ENCODE results near the gene FGF19.

FGF19 gene

DNA sequence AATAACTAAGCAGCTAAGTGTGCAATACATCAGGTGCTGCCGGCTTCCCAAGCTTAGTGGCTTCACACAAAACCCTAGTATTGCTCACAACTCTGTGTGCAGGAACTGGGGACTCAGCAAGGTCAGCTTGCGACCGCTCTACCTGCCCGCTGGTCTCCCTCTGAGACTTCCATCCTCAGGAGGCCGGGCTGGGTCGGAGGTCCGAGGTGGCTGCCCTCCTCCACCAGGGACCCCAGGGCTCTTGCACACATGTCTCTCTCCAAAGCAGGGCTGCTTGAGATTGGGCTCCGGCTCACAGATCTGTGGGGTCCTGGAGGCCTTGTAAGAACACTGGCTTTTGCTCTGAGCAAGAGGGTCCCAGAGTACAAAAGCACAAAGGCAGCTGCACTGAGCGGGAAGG, 25.4 kb upstream of the FGF19 start:
- Mint-ChIP-seq H3K9me3 (peaks cover 6% of the 10 kb centered on the region), H3K27ac (no peak overlapping the region), H3K27me3 (peaks cover 34% of the 10 kb centered on the region), H3K4me1 (ENCODE audit: low read depth) (no peaks in the 10 kb centered on the region), H3K4me3 (no peak overlapping the region), H3K36me3 (ENCODE audit: low read depth) (no peaks in the 10 kb centered on the region)

DNA sequence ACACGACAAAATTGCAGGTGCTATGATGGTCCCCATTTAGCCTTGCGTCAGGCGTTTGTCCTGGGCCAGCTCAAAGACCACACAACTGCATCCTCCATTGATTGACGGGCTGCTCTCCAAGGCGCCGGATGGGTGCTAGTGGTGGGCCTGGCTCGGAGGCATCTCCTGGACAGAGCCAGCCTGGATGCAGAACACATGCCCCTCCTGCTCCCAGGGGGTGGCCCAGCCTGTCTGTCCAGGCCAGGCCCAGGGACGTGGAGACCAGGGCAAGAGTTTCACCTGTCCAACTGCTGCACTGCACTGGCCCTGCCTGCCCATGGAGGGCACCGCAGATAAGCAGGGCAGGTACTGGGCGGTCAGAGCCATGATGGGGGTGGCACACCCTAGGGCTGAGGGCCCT, 23.4 kb upstream of the FGF19 start:
- Mint-ChIP-seq H3K9me3 (no peaks in the 10 kb centered on the region), H3K36me3 (ENCODE audit: low read depth) (no peaks in the 10 kb centered on the region), H3K4me3 (no peak overlapping the region), H3K4me1 (ENCODE audit: low read depth) (no peaks in the 10 kb centered on the region), H3K27ac (no peak overlapping the region), H3K27me3 (peaks cover 44% of the 10 kb centered on the region)

DNA sequence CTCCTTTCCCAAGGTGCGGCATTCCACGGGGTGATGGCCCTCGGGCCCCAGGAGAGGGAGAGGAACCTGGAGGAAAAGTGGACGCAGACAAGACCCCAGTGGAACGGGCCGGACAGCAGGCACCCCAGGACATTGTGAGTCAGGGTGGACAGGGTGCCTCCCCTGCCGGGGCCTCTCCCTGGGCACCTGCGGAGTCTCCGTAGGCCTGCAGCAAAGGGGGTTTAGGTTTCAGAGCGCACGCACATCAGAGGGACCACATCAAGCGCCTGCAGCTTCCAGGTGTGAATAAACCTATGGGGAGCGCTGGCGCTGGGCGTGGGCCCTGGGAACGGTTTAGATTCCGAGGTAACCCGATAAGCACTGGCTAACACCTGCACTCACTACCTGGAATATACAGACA, 22.7 kb upstream of the FGF19 start:
- H3K9me3 Mint-ChIP-seq, result no peaks in the 10 kb centered on the region
- no peaks in the 10 kb centered on the region for H3K36me3 Mint-ChIP-seq (ENCODE audit: low read depth)
- no peaks in the 10 kb centered on the region for H3K4me1 Mint-ChIP-seq (ENCODE audit: low read depth)
- H3K4me3 Mint-ChIP-seq, result no peak overlapping the region
- no peak overlapping the region for H3K27ac Mint-ChIP-seq
- H3K27me3 Mint-ChIP-seq, result peaks cover 44% of the 10 kb centered on the region

DNA sequence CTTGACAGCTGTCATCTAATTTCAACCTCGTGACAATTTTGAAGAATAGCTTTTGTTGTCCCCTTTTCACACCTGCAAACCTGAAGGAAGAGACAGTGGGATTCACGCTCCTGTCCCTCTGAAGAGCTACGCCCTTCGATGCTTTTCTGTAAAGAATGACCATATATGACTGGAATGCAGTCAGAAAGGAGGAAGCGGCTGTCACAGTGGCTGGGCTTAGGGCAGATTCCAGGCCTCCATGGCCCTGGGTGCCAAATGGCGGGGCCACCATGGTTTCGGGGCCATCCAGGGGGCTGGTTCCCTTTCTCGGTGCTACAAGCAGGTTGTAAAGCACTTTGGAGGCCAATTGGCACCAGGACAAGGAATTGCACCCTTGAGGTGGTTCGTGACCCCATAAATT, 22.2 kb upstream of the FGF19 start:
- no peak overlapping the region for H3K27ac Mint-ChIP-seq

DNA sequence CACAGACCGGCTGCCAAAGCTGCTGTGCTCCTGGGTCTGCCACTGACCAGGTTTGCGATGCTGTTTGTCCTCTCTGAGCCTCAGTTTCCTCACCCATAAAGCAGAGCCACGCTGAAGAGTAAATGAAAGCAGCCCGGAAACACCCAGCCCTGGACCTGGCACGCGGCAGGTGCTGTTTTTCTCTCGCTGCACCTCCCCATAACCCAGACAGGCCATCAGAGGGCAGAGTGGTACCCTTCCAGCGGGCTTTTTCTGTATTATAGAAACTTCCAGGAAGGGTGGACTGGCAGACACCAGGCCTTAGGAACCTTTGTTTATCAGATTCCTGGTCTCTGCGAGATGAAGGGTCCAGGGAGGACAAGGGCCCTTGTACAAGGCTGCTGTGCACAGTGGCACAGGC, 17.9 kb upstream of the FGF19 start:
- Mint-ChIP-seq H3K4me1 (ENCODE audit: low read depth) (no peaks in the 10 kb centered on the region), H3K27me3 (peaks cover 57% of the 10 kb centered on the region), H3K36me3 (ENCODE audit: low read depth) (no peaks in the 10 kb centered on the region), H3K27ac (no peak overlapping the region), H3K9me3 (no peaks in the 10 kb centered on the region), H3K4me3 (no peak overlapping the region)

More for the DNA sequence above, 22.2 kb upstream of the FGF19 start:
- Mint-ChIP-seq H3K36me3 (ENCODE audit: low read depth) (no peaks in the 10 kb centered on the region), H3K4me3 (no peak overlapping the region), H3K27me3 (peaks cover 47% of the 10 kb centered on the region), H3K9me3 (no peaks in the 10 kb centered on the region), H3K4me1 (ENCODE audit: low read depth) (no peaks in the 10 kb centered on the region)

DNA sequence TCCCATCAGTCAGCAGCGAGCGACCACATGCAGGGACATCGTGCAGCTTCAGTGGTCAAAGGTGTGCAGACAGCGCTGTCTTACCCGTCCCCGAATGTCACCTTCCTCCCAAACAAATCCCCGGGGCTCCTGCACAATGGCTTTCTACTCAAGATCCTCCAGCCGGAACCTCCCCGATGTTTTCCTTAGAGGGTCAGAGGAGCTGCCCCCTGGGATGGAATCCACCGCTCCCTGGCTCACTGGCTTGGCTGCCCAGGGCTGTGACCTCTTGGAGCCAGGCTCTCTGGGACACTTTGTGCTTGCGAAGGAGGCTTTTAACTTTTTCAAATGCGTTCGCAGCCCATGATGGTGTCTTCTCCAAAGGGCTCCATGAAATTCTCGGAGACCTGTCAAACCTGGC, 17.3 kb upstream of the FGF19 start:
- no peaks in the 10 kb centered on the region for H3K9me3 Mint-ChIP-seq
- H3K27me3 Mint-ChIP-seq, result peaks cover 56% of the 10 kb centered on the region
- no peaks in the 10 kb centered on the region for H3K4me1 Mint-ChIP-seq (ENCODE audit: low read depth)
- H3K36me3 Mint-ChIP-seq (ENCODE audit: low read depth), result no peaks in the 10 kb centered on the region
- H3K4me3 Mint-ChIP-seq, result no peak overlapping the region
- no peak overlapping the region for H3K27ac Mint-ChIP-seq

DNA sequence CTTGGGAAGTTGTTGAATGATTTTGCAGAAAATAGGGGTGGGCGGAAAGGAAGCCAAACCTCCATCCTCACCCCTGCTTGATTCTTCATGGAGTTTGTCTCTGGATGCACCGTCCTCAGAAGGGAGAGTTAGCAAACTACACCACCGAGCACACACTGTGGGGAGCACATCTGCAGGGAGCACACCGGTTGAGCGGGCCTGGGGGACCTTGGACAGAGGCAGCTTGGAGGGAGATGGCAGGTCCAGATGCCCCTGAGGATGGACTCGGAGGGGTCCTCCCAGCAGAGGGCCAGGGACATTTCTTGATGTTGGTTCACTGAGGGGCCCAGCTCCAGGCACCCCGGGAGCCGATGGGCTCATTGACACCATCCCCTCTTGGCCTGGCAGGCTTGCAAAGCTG, 15.1 kb upstream of the FGF19 start:
- no peak overlapping the region for H3K4me3 Mint-ChIP-seq
- no peaks in the 10 kb centered on the region for H3K36me3 Mint-ChIP-seq (ENCODE audit: low read depth)
- H3K9me3 Mint-ChIP-seq, result no peaks in the 10 kb centered on the region
- H3K4me1 Mint-ChIP-seq (ENCODE audit: low read depth), result no peaks in the 10 kb centered on the region
- no peak overlapping the region for H3K27ac Mint-ChIP-seq
- H3K27me3 Mint-ChIP-seq, result peaks cover 43% of the 10 kb centered on the region

DNA sequence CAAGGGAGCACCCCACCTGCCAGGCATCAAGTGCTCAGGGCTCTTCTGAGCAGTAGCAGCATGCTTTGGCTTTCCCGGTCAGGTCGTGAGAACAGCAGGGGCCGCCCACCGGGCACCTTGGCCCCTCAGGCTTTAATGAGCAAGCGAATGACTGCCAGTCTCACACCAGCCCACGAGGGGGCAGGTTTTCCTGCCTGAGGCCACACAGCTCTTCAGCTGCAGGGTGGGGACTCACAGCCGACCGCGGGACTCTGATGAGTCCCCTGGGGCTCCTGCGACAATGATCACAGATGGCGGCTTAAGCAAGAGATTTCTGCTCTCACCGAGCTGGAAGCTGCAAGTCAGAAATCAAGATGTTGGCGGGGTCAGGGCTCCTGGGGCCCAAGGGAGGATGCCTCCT, 14.3 kb upstream of the FGF19 start:
- H3K36me3 Mint-ChIP-seq (ENCODE audit: low read depth), result no peaks in the 10 kb centered on the region
- H3K27me3 Mint-ChIP-seq, result peaks cover 39% of the 10 kb centered on the region
- H3K4me1 Mint-ChIP-seq (ENCODE audit: low read depth), result no peaks in the 10 kb centered on the region
- no peak overlapping the region for H3K4me3 Mint-ChIP-seq
- H3K27ac Mint-ChIP-seq, result no peak overlapping the region
- H3K9me3 Mint-ChIP-seq, result no peaks in the 10 kb centered on the region

DNA sequence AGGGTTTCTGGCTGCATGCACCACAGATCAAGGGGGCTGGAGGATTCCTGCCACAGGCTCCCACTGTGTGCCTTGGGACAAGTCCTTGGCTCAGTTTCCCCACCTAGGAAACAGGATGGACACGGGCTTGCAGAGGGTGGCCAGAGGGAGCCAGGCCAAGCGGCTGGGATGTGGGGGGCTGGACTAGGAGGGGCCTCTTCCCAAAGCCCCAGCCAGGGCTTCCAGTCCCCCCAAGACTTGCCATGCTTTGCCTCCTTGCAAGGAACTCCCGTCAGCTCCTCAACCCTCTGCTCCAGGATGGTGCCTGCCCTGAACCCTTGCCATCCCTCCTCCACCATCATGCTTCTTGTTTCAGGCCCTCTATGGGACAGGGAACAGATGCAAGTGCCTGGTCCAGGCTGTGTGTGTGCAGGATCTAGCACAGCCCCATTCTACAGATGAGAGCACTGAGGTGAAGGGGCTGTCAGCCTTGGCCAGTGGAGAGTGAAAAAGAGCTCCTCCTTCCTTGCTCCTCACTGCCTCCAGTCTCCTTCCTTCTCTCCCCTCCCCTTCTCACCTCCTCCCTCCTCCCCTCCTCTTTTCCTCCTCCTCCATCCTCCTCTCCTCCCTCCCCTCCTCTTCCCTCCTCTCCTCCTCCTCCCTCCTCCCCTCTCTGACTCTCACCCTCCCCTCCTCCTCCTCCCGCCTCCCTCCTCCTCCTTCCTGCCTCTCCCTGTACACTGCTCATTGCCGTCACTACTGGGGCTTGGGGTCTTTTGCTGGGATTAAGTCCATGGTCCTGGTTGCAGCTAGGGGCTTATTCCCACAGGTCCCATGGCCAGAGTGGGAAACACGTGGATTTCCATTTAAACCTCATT, 13.3 kb upstream of the FGF19 start:
- H3K4me3 Mint-ChIP-seq, result no peak overlapping the region
- H3K27me3 Mint-ChIP-seq, result peaks cover 31% of the 10 kb centered on the region
- no peak overlapping the region for H3K27ac Mint-ChIP-seq
- no peaks in the 10 kb centered on the region for H3K36me3 Mint-ChIP-seq (ENCODE audit: low read depth)
- H3K4me1 Mint-ChIP-seq (ENCODE audit: low read depth), result peaks cover 2% of the 10 kb centered on the region
- H3K9me3 Mint-ChIP-seq, result no peaks in the 10 kb centered on the region

DNA sequence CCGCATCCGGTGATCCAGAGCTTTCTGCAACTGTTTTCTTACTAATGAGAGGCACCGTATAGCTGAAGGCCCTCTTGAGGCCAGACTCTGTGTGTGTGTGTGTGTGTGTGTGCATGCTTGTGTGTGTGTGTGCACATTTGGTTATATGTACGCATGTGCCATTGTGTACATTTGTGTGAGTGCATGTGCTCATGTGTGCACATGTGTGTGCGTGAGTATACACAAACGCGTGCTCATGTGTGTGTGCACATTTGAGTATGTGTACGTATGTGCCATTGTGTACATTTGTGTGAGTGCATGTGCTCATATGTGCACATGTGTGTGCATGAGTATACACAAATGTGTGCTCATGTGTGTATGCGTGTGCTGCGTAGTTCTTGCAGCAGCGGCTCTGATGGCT, 12.3 kb upstream of the FGF19 start:
- H3K4me1 Mint-ChIP-seq (ENCODE audit: low read depth), result peaks cover 8% of the 10 kb centered on the region
- no peaks in the 10 kb centered on the region for H3K36me3 Mint-ChIP-seq (ENCODE audit: low read depth)
- no peak overlapping the region for H3K27ac Mint-ChIP-seq
- H3K27me3 Mint-ChIP-seq, result peaks cover 28% of the 10 kb centered on the region
- no peak overlapping the region for H3K4me3 Mint-ChIP-seq
- no peaks in the 10 kb centered on the region for H3K9me3 Mint-ChIP-seq

DNA sequence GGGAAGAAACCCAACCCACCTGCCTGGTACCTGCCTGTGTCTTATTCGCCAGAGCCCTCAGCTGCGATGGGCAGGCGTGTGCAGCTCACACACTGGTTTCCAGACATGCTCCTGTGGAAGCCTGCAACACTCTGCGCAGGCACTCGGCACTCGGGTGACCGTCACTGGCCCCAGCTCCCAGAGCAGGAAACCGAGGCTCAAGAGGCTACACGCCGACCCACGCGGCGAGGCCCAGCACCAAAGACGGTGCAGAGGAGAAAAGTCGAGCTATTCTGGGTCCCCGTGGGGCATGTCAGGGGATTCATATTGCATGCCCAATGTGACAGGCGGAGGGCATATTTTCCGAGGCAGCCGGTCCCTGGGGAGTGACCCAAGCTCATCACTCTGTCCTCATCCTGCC, 11.6 kb upstream of the FGF19 start:
- Mint-ChIP-seq H3K4me1 (ENCODE audit: low read depth) (peaks cover 8% of the 10 kb centered on the region), H3K4me3 (no peak overlapping the region), H3K9me3 (no peaks in the 10 kb centered on the region), H3K36me3 (ENCODE audit: low read depth) (no peaks in the 10 kb centered on the region), H3K27me3 (peaks cover 21% of the 10 kb centered on the region), H3K27ac (no peak overlapping the region)

DNA sequence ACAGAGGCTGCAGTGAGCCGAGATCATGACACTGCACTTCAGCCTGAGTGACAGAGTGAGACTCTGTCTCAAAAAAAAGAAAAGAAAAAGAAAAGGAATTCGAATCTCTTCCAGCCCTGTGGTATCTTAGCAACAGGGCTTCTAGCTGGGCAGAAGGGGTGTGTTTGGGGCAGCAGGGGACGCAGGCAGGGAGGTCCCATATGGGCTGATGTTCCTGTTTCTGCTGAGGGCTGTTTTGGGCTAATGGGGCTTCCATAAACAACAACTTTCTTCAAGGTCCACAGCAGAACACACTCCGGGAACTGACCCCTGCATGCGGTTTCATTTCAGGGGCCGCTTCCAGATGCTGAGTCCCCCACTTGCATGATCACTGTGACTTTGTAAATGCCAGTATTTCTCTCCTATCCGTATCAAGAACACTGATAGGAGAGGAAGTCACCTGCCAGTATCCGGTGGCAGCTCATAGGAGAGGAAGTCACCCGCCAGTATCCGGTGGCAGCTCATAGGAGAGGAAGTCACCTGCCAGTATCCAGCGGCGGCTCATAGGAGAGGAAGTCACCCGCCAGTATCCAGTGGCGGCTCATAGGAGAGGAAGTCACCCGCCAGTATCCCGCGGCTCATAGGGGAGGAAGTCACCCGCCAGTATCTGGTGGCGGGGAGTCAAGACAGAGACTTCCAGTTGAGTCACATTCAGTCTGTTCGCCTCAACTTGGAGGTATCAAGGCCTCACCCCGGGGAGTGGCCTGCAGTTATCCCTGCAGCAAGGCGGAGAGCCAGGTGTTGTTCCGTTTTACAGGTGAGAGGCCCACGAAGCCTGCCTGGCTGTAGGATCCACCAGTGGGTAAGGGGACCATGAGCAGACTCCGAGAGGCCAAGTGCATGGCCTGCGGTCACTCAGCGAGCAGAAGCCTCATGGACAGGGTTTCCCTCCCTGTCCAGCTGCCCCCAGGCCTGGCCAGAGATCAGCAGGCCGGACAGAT, 8.3 kb upstream of the FGF19 start:
- H3K4me3 Mint-ChIP-seq, result peak overlapping the region; percentile 36
- H3K27ac Mint-ChIP-seq, result no peak overlapping the region
- no peaks in the 10 kb centered on the region for H3K9me3 Mint-ChIP-seq
- H3K27me3 Mint-ChIP-seq, result peaks cover 8% of the 10 kb centered on the region
- H3K4me1 Mint-ChIP-seq (ENCODE audit: low read depth), result peaks cover 8% of the 10 kb centered on the region
- no peaks in the 10 kb centered on the region for H3K36me3 Mint-ChIP-seq (ENCODE audit: low read depth)

DNA sequence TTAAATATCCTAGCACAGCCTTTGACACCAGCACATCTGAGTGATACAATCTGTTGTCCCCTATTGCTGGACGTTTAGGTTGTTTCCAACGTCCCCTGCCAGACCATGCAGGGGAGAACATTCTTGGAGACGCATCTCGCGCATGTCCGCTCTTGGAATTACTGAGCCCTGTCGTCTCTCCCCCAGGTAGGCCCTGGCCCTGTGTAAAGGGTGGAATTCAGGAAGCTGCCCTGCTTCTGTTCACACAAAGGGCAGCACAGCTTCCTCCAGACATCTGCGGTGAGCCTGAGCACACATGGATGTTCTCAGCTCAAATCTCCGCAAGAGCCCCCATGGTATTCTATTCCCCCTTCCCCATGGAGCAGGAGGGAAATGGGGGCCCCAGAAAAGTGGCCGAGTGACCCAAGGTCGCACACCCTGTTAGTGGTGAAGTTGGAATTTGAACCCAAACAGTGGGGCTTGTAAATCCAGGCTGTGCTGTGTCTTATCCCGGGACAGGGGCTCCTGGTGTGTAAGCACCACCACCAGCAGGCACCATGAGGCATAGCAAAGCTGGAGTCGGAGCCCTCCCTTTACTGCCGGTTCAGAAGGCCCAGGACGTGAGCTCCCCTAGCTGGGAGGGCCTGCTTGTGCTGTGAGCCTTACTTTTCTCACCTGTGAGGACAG, 5.0 kb upstream of the FGF19 start:
- Mint-ChIP-seq H3K36me3 (ENCODE audit: low read depth) (no peaks in the 10 kb centered on the region), H3K27me3 (peaks cover 31% of the 10 kb centered on the region), H3K4me3 (no peak overlapping the region), H3K9me3 (no peaks in the 10 kb centered on the region), H3K4me1 (ENCODE audit: low read depth) (peaks cover 12% of the 10 kb centered on the region), H3K27ac (no peak overlapping the region)

DNA sequence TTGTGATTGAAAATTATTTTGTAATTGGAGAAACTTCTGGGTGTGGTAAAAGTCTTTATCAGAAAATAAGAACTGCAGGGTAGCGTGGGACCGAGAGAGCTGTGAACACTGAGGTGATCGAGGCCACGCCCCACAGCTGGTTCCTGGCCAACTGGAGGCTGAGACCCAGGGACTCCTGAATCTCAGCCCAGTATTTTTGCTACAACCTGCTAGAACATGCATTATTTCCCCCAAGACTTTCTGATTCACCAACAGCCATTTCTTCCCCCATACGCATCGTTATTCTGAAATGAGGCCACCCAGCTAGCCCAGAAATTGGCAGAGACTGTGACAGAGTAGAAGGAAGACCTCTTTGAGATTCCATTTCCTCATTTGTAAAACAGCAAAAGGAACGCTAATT, 3.4 kb upstream of the FGF19 start:
- Mint-ChIP-seq H3K4me3 (no peak overlapping the region), H3K36me3 (ENCODE audit: low read depth) (no peaks in the 10 kb centered on the region), H3K9me3 (no peaks in the 10 kb centered on the region), H3K4me1 (ENCODE audit: low read depth) (peaks cover 13% of the 10 kb centered on the region), H3K27me3 (peaks cover 39% of the 10 kb centered on the region), H3K27ac (no peak overlapping the region)

Data from stimulated activated naive CD8-positive, alpha-beta T cell treated with anti-CD3 and anti-CD28 coated beads, Interleukin-15, Interleukin-2, amounts not matched to agents 100 ng/mL and 50 ng/mL, for 24 hours (primary cell).